ENCODE data around the gene ATRX. TPM values are rescaled to one million over a fixed set of nuclear protein-coding genes. Genes with fewer than 3 reads are reported as not detected.

ATRX gene
- total RNA-seq, 1 donor from 2014 or later: 107 TPM

GRCh38 chrX:77527233-77528001 is 258.6 kb downstream of the ATRX start:
- intact Hi-C loops (cut with DNase I): no loop called here
- Histone ChIP-seq H3K27ac (no peak overlapping the region), H3K36me3 (no peaks in the 10 kb centered on the region), H3K4me1 (no peaks in the 10 kb centered on the region), H3K9me3 (no peaks in the 10 kb centered on the region), H3K27me3 (no peaks in the 10 kb centered on the region), H3K4me3 (no peak overlapping the region)
- no peak for TF ChIP-seq CTCF (IDR thresholded peaks at IDR 0.05)
- no peak for TF ChIP-seq POLR2AphosphoS5 (IDR thresholded peaks at IDR 0.05; ENCODE audit: insufficient read depth in 1 of 2, low read depth in 1 of 2)
- TF ChIP-seq POLR2A (IDR thresholded peaks at IDR 0.05): no peak
- DNase-seq (ENCODE audit: extremely low spot score in 2 of 2): no peak

- intact Hi-C loops (cut with DNase I): no loop called here
- Histone ChIP-seq H3K36me3 (peaks cover 3 to 12% of the 10 kb centered on the region in 2 donors), H3K4me1 (no peaks in the 10 kb centered on the region), H3K4me3 (no peak overlapping the region), H3K27me3 (no peaks in the 10 kb centered on the region), H3K9me3 (no peaks in the 10 kb centered on the region), H3K27ac (no peak overlapping the region)
- TF ChIP-seq POLR2AphosphoS5 (IDR thresholded peaks at IDR 0.05; ENCODE audit: insufficient read depth in 1 of 2, low read depth in 1 of 2) (no peak), CTCF (IDR thresholded peaks at IDR 0.05) (no peak), POLR2A (IDR thresholded peaks at IDR 0.05) (no peak)
- no peak for DNase-seq (ENCODE audit: extremely low spot score in 2 of 2)
Measured at GRCh38 chrX:77519765-77520164, 266.3 kb downstream of the ATRX start.

- Histone ChIP-seq H3K9me3 (peaks cover 5% of the 10 kb centered on the region), H3K4me1 (no peaks in the 10 kb centered on the region), H3K36me3 (peaks cover 0 to 13% of the 10 kb centered on the region in 2 donors), H3K27ac (no peak overlapping the region), H3K27me3 (no peaks in the 10 kb centered on the region), H3K4me3 (no peak overlapping the region)
- TF ChIP-seq POLR2A (IDR thresholded peaks at IDR 0.05) (no peak), CTCF (IDR thresholded peaks at IDR 0.05) (no peak), POLR2AphosphoS5 (IDR thresholded peaks at IDR 0.05; ENCODE audit: insufficient read depth in 1 of 2, low read depth in 1 of 2) (no peak)
- intact Hi-C loops (cut with DNase I): no loop called here
- DNase-seq (ENCODE audit: extremely low spot score in 2 of 2): no peak
Measured at GRCh38 chrX:77514177-77514576, 271.8 kb downstream of the ATRX start.

- intact Hi-C loops (cut with DNase I): no loop called here
- H3K27me3 ChIP-seq: no peaks in the 10 kb centered on the region
- no peak for DNase-seq (ENCODE audit: extremely low spot score in 2 of 2)
- peaks cover 0 to 15% of the 10 kb centered on the region in 2 donors for H3K36me3 ChIP-seq
- H3K4me1 ChIP-seq: no peaks in the 10 kb centered on the region
- H3K27ac ChIP-seq: no peak overlapping the region
- H3K9me3 ChIP-seq: peaks cover 5% of the 10 kb centered on the region
- no peak overlapping the region for H3K4me3 ChIP-seq
- TF ChIP-seq POLR2AphosphoS5 (IDR thresholded peaks at IDR 0.05; ENCODE audit: insufficient read depth in 1 of 2, low read depth in 1 of 2) (no peak), POLR2A (IDR thresholded peaks at IDR 0.05) (no peak), CTCF (IDR thresholded peaks at IDR 0.05) (no peak)
Measured at GRCh38 chrX:77510007-77510406, 276.0 kb downstream of the ATRX start.

GRCh38 chrX:77505227-77505626 is 280.8 kb downstream of the ATRX start:
- Histone ChIP-seq H3K36me3 (peaks cover 0 to 11% of the 10 kb centered on the region in 2 donors), H3K4me3 (no peak overlapping the region), H3K4me1 (no peaks in the 10 kb centered on the region), H3K27ac (no peak overlapping the region), H3K9me3 (no peaks in the 10 kb centered on the region), H3K27me3 (no peaks in the 10 kb centered on the region)
- TF ChIP-seq CTCF (IDR thresholded peaks at IDR 0.05) (no peak), POLR2A (IDR thresholded peaks at IDR 0.05) (no peak), POLR2AphosphoS5 (IDR thresholded peaks at IDR 0.05; ENCODE audit: insufficient read depth in 1 of 2, low read depth in 1 of 2) (no peak)
- intact Hi-C loops (cut with DNase I): no loop called here
- DNase-seq (ENCODE audit: extremely low spot score in 2 of 2): no peak
